Esophagus muscularis mucosa (tissue), 4 donors: Measurements from ENCODE around the gene FBXW4. TPM values are rescaled to one million over a fixed set of nuclear protein-coding genes. Genes with fewer than 3 reads are reported as not detected.

Experiments used
- DNase-seq: peaks from one replicate; pipeline ENCODE4 v3.0.0-alpha.2; 2017; ENCODE audit errors: extremely low spot score
- H3K27ac ChIP-seq, 4 donors: fragments of 200-600 bp; sonication (generic); replicated peaks in 1 of 4; 1 replicate in 3 of 4; 2 replicates in 1 of 4; pipeline ENCODE4 v1.5.1; 2016 to 2019; ENCODE audit warnings: mild to moderate bottlenecking in 1 of 4
- H3K27me3 ChIP-seq, 4 donors: fragments of 200-600 bp; sonication (generic); one replicate each; pipeline versions ENCODE4 v1.5.1 to v1.6.0; 2016 to 2019
- H3K36me3 ChIP-seq, 4 donors: fragments of 200-600 bp; sonication (generic); one replicate each; pipeline ENCODE4 v1.5.1; 2016 to 2019
- H3K4me1 ChIP-seq, 4 donors: fragments of 200-600 bp; sonication (generic); one replicate each; pipeline ENCODE4 v1.5.1; 2016 to 2019
- H3K4me3 ChIP-seq, 4 donors: fragments of 200-600 bp; sonication (generic); 1 replicate in 2 of 4; 2 replicates in 2 of 4; pipeline ENCODE4 v1.5.1; 2016 to 2019; ENCODE audit warnings: mild to moderate bottlenecking in 4 of 4, moderate library complexity in 1 of 4
- H3K9me3 ChIP-seq, 4 donors: fragments of 200-600 bp; sonication (generic); 1 replicate in 3 of 4; 2 replicates in 1 of 4; pipeline ENCODE4 v1.5.1; 2016 to 2019
- EP300 ChIP-seq: sonication (generic); formaldehyde crosslinking; IDR thresholded peaks from one replicate; pipeline ENCODE4 v1.6.1; 2017; ENCODE audit warnings: antibody characterized with exemption
- POLR2A ChIP-seq: fragments of 450-650 bp; IDR thresholded peaks from one replicate; pipeline ENCODE4 v1.6.1; 2017; ENCODE audit warnings: antibody characterized with exemption, moderate library complexity, mild to moderate bottlenecking, low read depth
- POLR2AphosphoS5 ChIP-seq, 2 donors: sonication (generic); formaldehyde crosslinking; IDR thresholded peaks; one replicate each; pipeline ENCODE4 v1.6.1; 2017; ENCODE audit warnings: antibody characterized with exemption in 2 of 2
- WGBS: methylation state at CpG from one replicate; pipeline ENCODE4 v1.1.5; 2018; 5-methylcytosine and 5-hydroxymethylcytosine counted together
- intact Hi-C: fragments of 100-400 bp; cut with DNase I; formaldehyde crosslinking; loops from one replicate; pipeline ENCODE4 v1.15.1; 2023
- total RNA-seq, 4 donors: library from RNA; depleted of rRNA; stranded (reverse); fragments of >200 nt; gene quantifications; one replicate each; pipeline versions ENCODE4 v1.1.0 to v1.2.1, GENCODE V29; 2016
- TF ChIP-seq, protein P1 (sequence below), 3 experiments: fragments of 200-600 bp in 2 of 3; fragments of 450-650 bp in 1 of 3; sonication (generic) in 2 of 3; IDR thresholded peaks; one replicate each; pipeline ENCODE4 v1.5.1; 2017 to 2019; ENCODE audit warnings: antibody characterized with exemption in 3 of 3, mild to moderate bottlenecking in 2 of 3, moderate library complexity in 1 of 3

The FBXW4 gene
- total RNA-seq, 4 donors from 2014 or later: 101 to 168 (median 115) TPM

DNA sequence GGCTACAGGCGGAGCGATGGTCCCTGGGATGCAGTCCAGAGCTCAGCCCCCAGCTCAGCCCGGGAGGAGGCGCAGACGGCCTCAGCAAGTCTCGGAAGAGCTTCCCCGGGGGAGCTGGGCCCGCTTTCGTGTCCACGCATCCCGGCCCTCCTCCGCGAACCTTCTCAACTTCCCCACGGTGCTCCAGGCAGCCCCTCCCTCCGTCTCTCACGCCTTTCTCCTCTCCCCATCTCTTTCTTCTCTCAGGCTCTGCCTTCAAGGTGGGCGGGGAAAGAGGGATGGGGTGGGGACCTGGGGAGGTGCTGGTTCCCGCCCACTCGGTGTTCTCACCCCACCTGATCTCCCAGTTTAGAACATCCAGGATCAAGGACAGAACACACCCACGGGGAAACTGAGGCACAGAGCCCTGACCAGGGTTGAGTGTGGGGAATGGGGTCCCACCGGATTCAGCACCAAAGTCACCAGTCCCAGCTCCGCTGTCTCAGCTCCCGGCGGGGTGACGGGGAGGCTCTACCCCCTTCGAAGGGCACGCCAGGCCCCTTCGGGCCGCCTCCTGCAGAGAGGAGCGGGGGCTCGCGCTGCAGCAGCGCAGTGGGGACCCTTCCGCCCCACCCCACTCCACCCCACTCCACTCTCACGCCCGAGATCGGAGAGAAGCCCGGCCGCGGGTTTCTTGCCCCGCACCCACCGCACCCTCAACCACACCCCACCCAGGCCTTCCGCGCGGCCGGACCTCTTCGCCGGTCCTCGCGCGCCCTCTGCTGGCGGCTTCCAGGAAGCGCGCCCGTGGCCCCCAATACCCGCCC lies 125.1 kb downstream of the FBXW4 start:
- no peak for TF ChIP-seq POLR2A
- TF ChIP-seq, protein P1, sequence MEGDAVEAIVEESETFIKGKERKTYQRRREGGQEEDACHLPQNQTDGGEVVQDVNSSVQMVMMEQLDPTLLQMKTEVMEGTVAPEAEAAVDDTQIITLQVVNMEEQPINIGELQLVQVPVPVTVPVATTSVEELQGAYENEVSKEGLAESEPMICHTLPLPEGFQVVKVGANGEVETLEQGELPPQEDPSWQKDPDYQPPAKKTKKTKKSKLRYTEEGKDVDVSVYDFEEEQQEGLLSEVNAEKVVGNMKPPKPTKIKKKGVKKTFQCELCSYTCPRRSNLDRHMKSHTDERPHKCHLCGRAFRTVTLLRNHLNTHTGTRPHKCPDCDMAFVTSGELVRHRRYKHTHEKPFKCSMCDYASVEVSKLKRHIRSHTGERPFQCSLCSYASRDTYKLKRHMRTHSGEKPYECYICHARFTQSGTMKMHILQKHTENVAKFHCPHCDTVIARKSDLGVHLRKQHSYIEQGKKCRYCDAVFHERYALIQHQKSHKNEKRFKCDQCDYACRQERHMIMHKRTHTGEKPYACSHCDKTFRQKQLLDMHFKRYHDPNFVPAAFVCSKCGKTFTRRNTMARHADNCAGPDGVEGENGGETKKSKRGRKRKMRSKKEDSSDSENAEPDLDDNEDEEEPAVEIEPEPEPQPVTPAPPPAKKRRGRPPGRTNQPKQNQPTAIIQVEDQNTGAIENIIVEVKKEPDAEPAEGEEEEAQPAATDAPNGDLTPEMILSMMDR (IDR thresholded peaks at IDR 0.05): peak in 2 of 3 experiments; percentile 79 to 99
- peak in 1 of 2 donors; percentile 51 for TF ChIP-seq POLR2AphosphoS5 (IDR thresholded peaks at IDR 0.05)
- H3K27ac ChIP-seq: no peak overlapping the region
- H3K27me3 ChIP-seq: peaks cover 6 to 62% (median 35%) of the 10 kb centered on the region in 4 donors
- H3K36me3 ChIP-seq: no peaks in the 10 kb centered on the region
- 3% methylated on average over 39 of the region's 56 CpGs for WGBS
- intact Hi-C loops: loop anchor here (1.0 to 5.0 kb wide), 2 partner anchors 356 to 408 kb away; no protein-coding TSS in a partner anchor
- peak overlapping the region; percentile 55 to 66 (median 58) for H3K4me3 ChIP-seq
- peaks cover 0 to 14% (median 11%) of the 10 kb centered on the region in 4 donors for H3K9me3 ChIP-seq
- DNase-seq: peak; percentile 95
- peaks cover 23 to 33% (median 29%) of the 10 kb centered on the region in 4 donors for H3K4me1 ChIP-seq

DNA sequence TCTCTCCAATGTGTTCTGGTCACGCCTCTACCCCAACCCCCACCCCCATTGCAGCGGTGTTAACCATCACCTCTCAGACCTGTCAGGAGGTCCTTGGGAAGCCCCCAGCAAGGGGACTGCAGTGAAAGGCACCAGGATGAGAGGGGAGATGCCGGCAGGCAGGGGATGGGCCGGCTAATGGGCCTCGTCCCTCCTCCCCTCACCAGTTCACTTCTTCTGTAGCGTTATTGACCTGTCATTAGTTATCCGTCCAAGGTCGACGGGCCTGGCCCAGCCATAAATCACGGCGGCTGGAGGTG lies 125.7 kb downstream of the FBXW4 start:
- TF ChIP-seq POLR2A: no peak
- no peak for TF ChIP-seq EP300
- TF ChIP-seq POLR2AphosphoS5 (IDR thresholded peaks at IDR 0.05): no peak
- TF ChIP-seq, protein P1 (IDR thresholded peaks at IDR 0.05): no peak
- 32% methylated on average over 11 of the region's 11 CpGs for WGBS
- H3K27ac ChIP-seq: no peak overlapping the region
- peak overlapping the region; percentile 55 to 66 (median 58) for H3K4me3 ChIP-seq
- no peak for DNase-seq
- peaks cover 6 to 67% (median 35%) of the 10 kb centered on the region in 4 donors for H3K27me3 ChIP-seq
- intact Hi-C loops: loop anchor here (5.0 kb wide), 1 partner anchor 407 kb away; no protein-coding TSS in a partner anchor
- peaks cover 23 to 33% (median 29%) of the 10 kb centered on the region in 4 donors for H3K4me1 ChIP-seq
- H3K36me3 ChIP-seq: no peaks in the 10 kb centered on the region
- peaks cover 0 to 14% (median 11%) of the 10 kb centered on the region in 4 donors for H3K9me3 ChIP-seq

DNA sequence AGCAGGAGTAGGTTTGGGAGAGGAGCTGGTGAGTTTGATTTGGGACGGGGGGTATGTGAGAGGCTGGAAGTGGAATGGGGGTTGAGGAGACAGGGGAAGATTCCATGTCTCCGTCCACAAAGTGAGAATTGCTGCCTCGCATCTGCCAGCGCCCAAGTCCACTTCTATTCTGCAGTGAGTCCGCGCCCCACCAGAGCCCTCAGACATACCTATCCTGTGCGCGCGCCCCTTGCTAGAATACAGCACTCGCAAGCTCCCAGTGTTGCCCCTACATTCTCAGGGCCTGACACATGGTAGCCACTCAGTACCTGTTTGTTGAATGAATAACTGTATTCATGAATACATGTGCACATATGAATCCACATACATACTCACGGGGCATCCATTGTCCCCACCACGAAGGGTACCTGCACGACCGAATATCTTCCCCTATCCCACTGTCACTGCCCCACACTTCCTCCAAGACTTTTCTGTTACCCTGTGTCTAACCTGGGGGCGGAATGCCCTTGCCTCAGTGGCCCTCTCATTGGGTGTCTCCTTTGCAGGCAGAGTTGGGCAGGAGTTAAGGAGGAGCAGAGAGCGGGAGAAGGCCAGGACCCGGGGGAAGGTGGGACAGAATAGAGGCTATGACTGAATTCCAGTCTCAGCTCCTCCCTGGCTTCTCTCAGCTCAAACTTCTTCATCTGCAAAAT lies 126.8 kb downstream of the FBXW4 start:
- intact Hi-C loops: loop anchor here (5.0 kb wide), 1 partner anchor 406 kb away; no protein-coding TSS in a partner anchor
- Histone ChIP-seq H3K36me3 (no peaks in the 10 kb centered on the region), H3K9me3 (peaks cover 0 to 11% (median 10%) of the 10 kb centered on the region in 4 donors), H3K27ac (no peak overlapping the region), H3K27me3 (peaks cover 6 to 78% (median 35%) of the 10 kb centered on the region in 4 donors), H3K4me1 (peaks cover 23 to 33% (median 29%) of the 10 kb centered on the region in 4 donors), H3K4me3 (no peak overlapping the region)
- 86% methylated on average over 17 of the region's 17 CpGs for WGBS
- TF ChIP-seq POLR2A: no peak
- no peak for TF ChIP-seq EP300
- DNase-seq: no peak

DNA sequence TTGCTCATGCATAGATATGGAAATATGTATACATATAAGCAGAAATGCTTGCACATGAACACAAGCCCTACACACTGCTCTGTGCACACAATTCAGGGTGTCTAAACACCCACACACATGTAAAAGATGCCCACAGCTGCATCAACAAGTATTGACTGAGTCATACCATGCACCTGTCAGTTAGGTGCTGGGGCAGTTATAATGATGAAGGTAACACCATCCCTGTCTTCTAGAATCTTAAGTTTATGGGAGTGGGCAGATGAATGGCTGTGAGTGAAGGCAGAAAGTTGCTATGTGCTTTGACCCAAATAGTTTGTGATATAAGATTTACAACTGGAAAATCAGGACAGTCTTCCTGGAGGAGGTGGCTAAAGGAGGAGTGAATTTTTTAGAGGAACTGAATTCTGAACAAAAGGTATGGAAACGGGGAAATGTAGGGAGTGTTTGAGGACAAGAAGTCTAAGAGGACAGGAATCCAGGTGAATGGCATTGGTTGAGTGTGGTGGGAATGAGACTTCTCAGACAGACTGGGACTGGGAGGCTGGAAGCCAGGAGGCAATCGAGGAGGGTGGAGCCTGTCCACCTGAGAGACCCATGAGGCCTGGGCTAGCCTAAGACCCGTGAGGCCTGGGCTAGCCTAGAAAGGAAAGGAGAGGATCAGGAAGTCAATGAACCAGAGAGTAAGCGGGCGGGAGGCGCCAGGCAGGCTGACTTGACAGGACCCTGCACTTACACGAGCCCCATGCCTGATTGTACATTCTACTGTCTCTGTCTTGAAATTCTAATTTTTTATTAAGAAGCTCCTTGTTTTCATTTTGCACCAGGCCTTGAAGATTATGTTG lies 127.6 kb downstream of the FBXW4 start:
- no peak for DNase-seq
- 77% methylated on average over 7 of the region's 7 CpGs for WGBS
- H3K4me1 ChIP-seq: peaks cover 23 to 33% (median 29%) of the 10 kb centered on the region in 4 donors
- peaks cover 6 to 86% (median 35%) of the 10 kb centered on the region in 4 donors for H3K27me3 ChIP-seq
- intact Hi-C loops: loop anchor here (5.0 kb wide), 1 partner anchor 405 kb away; no protein-coding TSS in a partner anchor
- H3K9me3 ChIP-seq: peaks cover 0 to 3% (median 2%) of the 10 kb centered on the region in 4 donors
- TF ChIP-seq POLR2A (no peak), EP300 (no peak)
- no peak overlapping the region for H3K4me3 ChIP-seq
- no peaks in the 10 kb centered on the region for H3K36me3 ChIP-seq
- H3K27ac ChIP-seq: no peak overlapping the region
